Colonic mucosa (tissue), 4 donors: ENCODE data around the gene CD55. TPM values are rescaled to one million over a fixed set of nuclear protein-coding genes. Genes with fewer than 3 reads are reported as not detected.

Experiments used
- DNase-seq: peaks from one replicate; pipeline ENCODE4 v3.0.0-alpha.2; 2020
- H3K27ac ChIP-seq: fragments of 200-600 bp; one replicate; pipeline ENCODE4 v1.8.0; 2021
- H3K27me3 ChIP-seq: fragments of 200-600 bp; one replicate; pipeline ENCODE4 v1.8.0; 2021
- H3K36me3 ChIP-seq: fragments of 200-600 bp; one replicate; pipeline ENCODE4 v1.8.0; 2021
- H3K4me1 ChIP-seq: fragments of 200-600 bp; one replicate; pipeline ENCODE4 v1.8.0; 2021; ENCODE audit warnings: mild to moderate bottlenecking
- H3K4me3 ChIP-seq: fragments of 200-600 bp; one replicate; pipeline ENCODE4 v1.8.0; 2021
- H3K9ac ChIP-seq, 2 donors: one replicate each; pipeline ENCODE4 v1.7.0; 2013; ENCODE audit warnings: control low read depth in 2 of 2, low read depth in 2 of 2, low read length in 2 of 2
- H3K9me3 ChIP-seq: fragments of 200-600 bp; one replicate; pipeline ENCODE4 v1.8.0; 2021
- CTCF ChIP-seq: fragments of 200-600 bp; IDR thresholded peaks from one replicate; pipeline ENCODE4 v1.8.0; 2022; ENCODE audit warnings: antibody characterized with exemption, mild to moderate bottlenecking
- intact Hi-C: fragments of 100-400 bp; cut with DNase I; formaldehyde crosslinking; loops from one replicate; pipeline ENCODE4 v1.14.1; 2022
- total RNA-seq, 2 donors: library from RNA; stranded (reverse); fragmentation: NEBNext Ultra II Directional in 1 of 2; extraction: Animal tissue kit (Norgen Biotek cat#: 25700) in 1 of 2; gene quantifications; one replicate each; pipeline ENCODE4 v1.2.1, GENCODE V29; 2021
- donor health status: healthy.
- donor health status: DM: no; HTN: no; CAD: no.
- donor health status: DM: no; HTN: no; CAD: no.

CD55 gene
- total RNA-seq, 2 donors from 2014 or later: 49.4 to 70.7 TPM

- DNase-seq: no peak
- Histone ChIP-seq H3K4me1 (no peaks in the 10 kb centered on the region), H3K9ac (no peak overlapping the region), H3K4me3 (no peak overlapping the region), H3K9me3 (no peaks in the 10 kb centered on the region), H3K36me3 (no peaks in the 10 kb centered on the region), H3K27me3 (no peaks in the 10 kb centered on the region), H3K27ac (peak overlapping the region; percentile 0)
- no peak for TF ChIP-seq CTCF
- intact Hi-C loops: loop anchor here (10.0 kb wide), 1 partner anchor 70 kb away; no protein-coding TSS in a partner anchor
These were observed 13.7 kb downstream of the CD55 start for GRCh38 chr1:207335138-207335537.

GRCh38 chr1:207335695-207336363, 14.4 kb downstream of the CD55 start:
- H3K4me3 ChIP-seq: no peak overlapping the region
- TF ChIP-seq CTCF: no peak
- no peaks in the 10 kb centered on the region for H3K9me3 ChIP-seq
- no peaks in the 10 kb centered on the region for H3K4me1 ChIP-seq
- DNase-seq: no peak
- no peak overlapping the region for H3K9ac ChIP-seq
- no peaks in the 10 kb centered on the region for H3K27me3 ChIP-seq
- intact Hi-C loops: loop anchor here (10.0 kb wide), 1 partner anchor 69 kb away; no protein-coding TSS in a partner anchor
- H3K27ac ChIP-seq: peak overlapping the region; percentile 0
- no peaks in the 10 kb centered on the region for H3K36me3 ChIP-seq

GRCh38 chr1:207336559-207337467, 15.3 kb downstream of the CD55 start:
- H3K27ac ChIP-seq: no peak overlapping the region
- H3K4me1 ChIP-seq: no peaks in the 10 kb centered on the region
- H3K4me3 ChIP-seq: no peak overlapping the region
- intact Hi-C loops: loop anchor here (10.0 kb wide), 1 partner anchor 68 kb away; no protein-coding TSS in a partner anchor
- DNase-seq: no peak
- H3K9ac ChIP-seq: no peak overlapping the region
- no peak for TF ChIP-seq CTCF
- H3K27me3 ChIP-seq: no peaks in the 10 kb centered on the region
- no peaks in the 10 kb centered on the region for H3K9me3 ChIP-seq
- H3K36me3 ChIP-seq: no peaks in the 10 kb centered on the region

GRCh38 chr1:207342332-207342731, 20.9 kb downstream of the CD55 start:
- H3K4me1 ChIP-seq: no peaks in the 10 kb centered on the region
- no peaks in the 10 kb centered on the region for H3K9me3 ChIP-seq
- no peak overlapping the region for H3K9ac ChIP-seq
- TF ChIP-seq CTCF: no peak
- intact Hi-C loops: no loop called here
- H3K27ac ChIP-seq: no peak overlapping the region
- no peaks in the 10 kb centered on the region for H3K27me3 ChIP-seq
- no peak for DNase-seq
- H3K36me3 ChIP-seq: no peaks in the 10 kb centered on the region
- no peak overlapping the region for H3K4me3 ChIP-seq

GRCh38 chr1:207343675-207344074, 22.2 kb downstream of the CD55 start:
- no peak for TF ChIP-seq CTCF
- no peaks in the 10 kb centered on the region for H3K9me3 ChIP-seq
- no peaks in the 10 kb centered on the region for H3K4me1 ChIP-seq
- H3K27me3 ChIP-seq: no peaks in the 10 kb centered on the region
- no peak overlapping the region for H3K9ac ChIP-seq
- H3K36me3 ChIP-seq: no peaks in the 10 kb centered on the region
- intact Hi-C loops: no loop called here
- no peak overlapping the region for H3K4me3 ChIP-seq
- H3K27ac ChIP-seq: no peak overlapping the region
- no peak for DNase-seq
